ENCODE measurements around the gene BANK1.

BANK1 gene

DNA sequence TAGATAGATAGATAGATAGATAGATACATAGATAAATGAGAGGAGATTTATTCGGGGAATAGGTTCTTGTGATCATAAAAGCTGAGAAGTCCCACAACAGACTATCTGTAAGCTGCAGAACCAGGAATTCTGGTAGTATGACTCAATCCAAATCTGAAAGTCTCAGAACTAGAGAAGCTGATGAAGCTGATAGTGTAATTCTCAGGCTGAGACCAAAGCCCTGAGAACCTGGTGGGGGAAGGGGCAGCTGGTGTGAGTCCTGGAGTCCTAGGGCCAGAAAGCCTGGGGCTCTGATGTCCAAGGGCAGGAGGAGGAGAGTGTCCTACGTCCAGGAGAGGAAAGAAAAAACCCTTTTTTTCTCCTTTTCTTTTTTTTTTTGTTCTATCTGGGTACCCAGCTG lies 8.0 kb upstream of the BANK1 start:
- TF ChIP-seq EP300 (IDR thresholded peaks at IDR 0.05; ENCODE audit: borderline replicate concordance) (no peak), TEAD4 (IDR thresholded peaks at IDR 0.05) (no peak), TCF12 (IDR thresholded peaks at IDR 0.05; ENCODE audit: low read depth) (no peak), NFIC (IDR thresholded peaks at IDR 0.05) (no peak), TAF1 (IDR thresholded peaks at IDR 0.05; ENCODE audit: low read depth) (no peak), CREB1 (IDR thresholded peaks at IDR 0.05; ENCODE audit: low read depth) (no peak), EGR1 (IDR thresholded peaks at IDR 0.05) (no peak)
- TF ChIP-seq, protein P1, sequence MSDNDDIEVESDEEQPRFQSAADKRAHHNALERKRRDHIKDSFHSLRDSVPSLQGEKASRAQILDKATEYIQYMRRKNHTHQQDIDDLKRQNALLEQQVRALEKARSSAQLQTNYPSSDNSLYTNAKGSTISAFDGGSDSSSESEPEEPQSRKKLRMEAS (IDR thresholded peaks at IDR 0.05): no peak

DNA sequence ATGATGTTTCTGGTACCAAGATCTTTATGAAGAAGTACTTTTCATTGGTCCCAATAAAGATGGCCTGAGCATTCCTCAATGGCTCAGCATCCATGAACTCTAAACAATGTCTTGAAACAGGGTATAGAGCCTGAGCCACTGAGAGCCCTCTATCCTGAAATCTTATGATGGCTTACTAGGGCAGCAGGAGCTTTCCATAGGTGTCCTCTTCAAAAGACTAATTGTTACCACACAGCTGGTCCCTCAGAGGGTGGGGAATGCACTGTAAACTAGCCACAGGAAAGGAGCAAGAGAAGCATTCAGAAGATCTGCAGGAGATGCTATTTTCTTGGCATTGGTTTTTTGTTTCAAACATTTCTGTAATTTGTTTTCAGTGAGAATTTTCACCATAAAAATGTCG lies 5.6 kb upstream of the BANK1 start:
- TF ChIP-seq TEAD4 (IDR thresholded peaks at IDR 0.05) (no peak), FOXM1 (IDR thresholded peaks at IDR 0.05; ENCODE audit: borderline replicate concordance, low read depth) (no peak), YY1 (IDR thresholded peaks at IDR 0.05; ENCODE audit: low read depth) (no peak), RAD21 (IDR thresholded peaks at IDR 0.05; ENCODE audit: low read depth) (no peak), ZBTB7A (IDR thresholded peaks at IDR 0.05; ENCODE audit: low read depth) (no peak), EP300 (IDR thresholded peaks at IDR 0.05; ENCODE audit: borderline replicate concordance) (no peak), EGR1 (IDR thresholded peaks at IDR 0.05) (no peak), TCF12 (IDR thresholded peaks at IDR 0.05; ENCODE audit: low read depth) (no peak), CEBPB (IDR thresholded peaks at IDR 0.05) (no peak), NFIC (IDR thresholded peaks at IDR 0.05) (no peak), CREB1 (IDR thresholded peaks at IDR 0.05; ENCODE audit: low read depth) (no peak), TAF1 (IDR thresholded peaks at IDR 0.05; ENCODE audit: low read depth) (no peak)
- TF ChIP-seq, protein P1 (IDR thresholded peaks at IDR 0.05): no peak
- TF ChIP-seq, protein P2, sequence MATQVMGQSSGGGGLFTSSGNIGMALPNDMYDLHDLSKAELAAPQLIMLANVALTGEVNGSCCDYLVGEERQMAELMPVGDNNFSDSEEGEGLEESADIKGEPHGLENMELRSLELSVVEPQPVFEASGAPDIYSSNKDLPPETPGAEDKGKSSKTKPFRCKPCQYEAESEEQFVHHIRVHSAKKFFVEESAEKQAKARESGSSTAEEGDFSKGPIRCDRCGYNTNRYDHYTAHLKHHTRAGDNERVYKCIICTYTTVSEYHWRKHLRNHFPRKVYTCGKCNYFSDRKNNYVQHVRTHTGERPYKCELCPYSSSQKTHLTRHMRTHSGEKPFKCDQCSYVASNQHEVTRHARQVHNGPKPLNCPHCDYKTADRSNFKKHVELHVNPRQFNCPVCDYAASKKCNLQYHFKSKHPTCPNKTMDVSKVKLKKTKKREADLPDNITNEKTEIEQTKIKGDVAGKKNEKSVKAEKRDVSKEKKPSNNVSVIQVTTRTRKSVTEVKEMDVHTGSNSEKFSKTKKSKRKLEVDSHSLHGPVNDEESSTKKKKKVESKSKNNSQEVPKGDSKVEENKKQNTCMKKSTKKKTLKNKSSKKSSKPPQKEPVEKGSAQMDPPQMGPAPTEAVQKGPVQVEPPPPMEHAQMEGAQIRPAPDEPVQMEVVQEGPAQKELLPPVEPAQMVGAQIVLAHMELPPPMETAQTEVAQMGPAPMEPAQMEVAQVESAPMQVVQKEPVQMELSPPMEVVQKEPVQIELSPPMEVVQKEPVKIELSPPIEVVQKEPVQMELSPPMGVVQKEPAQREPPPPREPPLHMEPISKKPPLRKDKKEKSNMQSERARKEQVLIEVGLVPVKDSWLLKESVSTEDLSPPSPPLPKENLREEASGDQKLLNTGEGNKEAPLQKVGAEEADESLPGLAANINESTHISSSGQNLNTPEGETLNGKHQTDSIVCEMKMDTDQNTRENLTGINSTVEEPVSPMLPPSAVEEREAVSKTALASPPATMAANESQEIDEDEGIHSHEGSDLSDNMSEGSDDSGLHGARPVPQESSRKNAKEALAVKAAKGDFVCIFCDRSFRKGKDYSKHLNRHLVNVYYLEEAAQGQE (IDR thresholded peaks at IDR 0.05; ENCODE audit: low read depth): no peak
- TF ChIP-seq, protein P3, sequence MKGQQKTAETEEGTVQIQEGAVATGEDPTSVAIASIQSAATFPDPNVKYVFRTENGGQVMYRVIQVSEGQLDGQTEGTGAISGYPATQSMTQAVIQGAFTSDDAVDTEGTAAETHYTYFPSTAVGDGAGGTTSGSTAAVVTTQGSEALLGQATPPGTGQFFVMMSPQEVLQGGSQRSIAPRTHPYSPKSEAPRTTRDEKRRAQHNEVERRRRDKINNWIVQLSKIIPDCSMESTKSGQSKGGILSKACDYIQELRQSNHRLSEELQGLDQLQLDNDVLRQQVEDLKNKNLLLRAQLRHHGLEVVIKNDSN (IDR thresholded peaks at IDR 0.05): no peak

DNA sequence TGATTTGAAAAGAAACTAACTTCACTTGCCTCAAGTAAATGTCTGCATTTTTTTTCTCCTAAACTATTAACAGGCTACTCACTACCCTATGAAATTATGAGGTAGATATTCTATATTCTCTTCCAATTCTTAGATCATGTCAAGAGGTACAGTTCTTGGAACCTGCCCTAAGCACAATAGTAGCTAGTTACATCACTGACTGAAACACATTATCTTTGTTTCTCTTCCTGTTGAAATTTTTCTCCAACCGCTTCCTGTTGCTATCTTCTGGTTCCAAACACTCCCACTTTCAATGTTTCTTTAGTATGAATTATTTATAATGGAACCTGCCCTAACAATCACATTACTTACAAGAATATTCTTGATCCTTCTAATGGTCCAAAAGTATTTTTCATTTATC lies 5.0 kb upstream of the BANK1 start:
- TF ChIP-seq NFIC (IDR thresholded peaks at IDR 0.05): no peak
- TF ChIP-seq EP300 (IDR thresholded peaks at IDR 0.05; ENCODE audit: borderline replicate concordance): no peak
- no peak for TF ChIP-seq YY1 (IDR thresholded peaks at IDR 0.05; ENCODE audit: low read depth)
- TF ChIP-seq TEAD4 (IDR thresholded peaks at IDR 0.05): no peak

DNA sequence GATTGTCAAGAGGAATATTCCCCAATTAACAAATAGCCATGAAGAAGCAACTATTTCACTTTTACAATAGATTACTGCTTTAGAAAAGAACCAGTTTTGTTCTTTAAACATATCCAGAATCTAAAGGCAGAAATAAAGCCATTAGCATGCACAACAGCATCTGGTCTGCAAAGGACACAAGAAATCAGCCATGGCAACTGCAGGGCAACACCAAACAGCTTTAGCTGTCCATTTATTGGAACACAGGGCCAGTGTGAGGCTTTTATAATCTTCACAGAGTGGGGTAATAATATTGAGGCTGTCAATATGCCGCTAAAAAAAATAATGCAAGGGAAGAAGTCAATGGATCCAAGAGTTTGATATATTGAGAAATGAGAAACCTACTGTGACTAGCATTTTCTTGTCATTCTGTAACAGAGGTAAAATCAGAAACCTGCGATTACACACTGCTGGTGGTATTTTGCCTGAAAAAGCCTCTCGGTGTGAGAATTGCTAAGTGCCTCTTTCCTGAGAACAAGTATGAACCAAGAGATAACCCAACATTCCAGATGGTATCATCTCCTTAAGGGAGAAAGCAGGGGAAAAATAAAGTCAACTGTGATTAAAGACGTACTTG lies 2.7 kb upstream of the BANK1 start:
- TF ChIP-seq, protein P2 (IDR thresholded peaks at IDR 0.05; ENCODE audit: low read depth): no peak
- TF ChIP-seq NFIC (IDR thresholded peaks at IDR 0.05) (no peak), ZBTB7A (IDR thresholded peaks at IDR 0.05; ENCODE audit: low read depth) (no peak), CEBPB (IDR thresholded peaks at IDR 0.05) (no peak), FOXM1 (IDR thresholded peaks at IDR 0.05; ENCODE audit: borderline replicate concordance, low read depth) (no peak), EGR1 (IDR thresholded peaks at IDR 0.05) (no peak), TEAD4 (IDR thresholded peaks at IDR 0.05) (no peak), TCF12 (IDR thresholded peaks at IDR 0.05; ENCODE audit: low read depth) (no peak), EP300 (IDR thresholded peaks at IDR 0.05; ENCODE audit: borderline replicate concordance) (no peak), RAD21 (IDR thresholded peaks at IDR 0.05; ENCODE audit: low read depth) (no peak), CREB1 (IDR thresholded peaks at IDR 0.05; ENCODE audit: low read depth) (no peak), TAF1 (IDR thresholded peaks at IDR 0.05; ENCODE audit: low read depth) (no peak), YY1 (IDR thresholded peaks at IDR 0.05; ENCODE audit: low read depth) (no peak)
- TF ChIP-seq, protein P1 (IDR thresholded peaks at IDR 0.05): no peak
- TF ChIP-seq, protein P3 (IDR thresholded peaks at IDR 0.05): no peak

DNA sequence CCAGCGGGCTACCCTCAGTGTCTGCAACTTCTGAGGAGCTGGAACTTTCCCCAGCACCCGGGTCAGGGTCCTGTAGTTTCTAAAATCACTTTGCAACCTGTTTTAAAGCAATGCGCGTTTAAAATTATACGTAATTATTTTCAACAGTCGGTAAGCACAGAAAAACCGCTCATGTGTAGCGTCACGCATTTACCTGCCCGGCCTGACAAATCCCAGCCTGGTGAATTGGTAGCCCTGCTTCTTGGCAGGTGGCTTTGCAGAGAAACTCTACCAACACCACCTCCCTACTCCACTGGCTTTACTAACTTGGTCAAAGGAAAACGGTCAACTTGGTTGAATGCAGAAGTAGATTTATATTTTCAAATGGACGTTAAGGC lies 640 bp downstream of the BANK1 start:
- TF ChIP-seq TAF1 (IDR thresholded peaks at IDR 0.05; ENCODE audit: low read depth) (no peak), RAD21 (IDR thresholded peaks at IDR 0.05; ENCODE audit: low read depth) (no peak), CREB1 (IDR thresholded peaks at IDR 0.05; ENCODE audit: low read depth) (no peak), ZBTB7A (IDR thresholded peaks at IDR 0.05; ENCODE audit: low read depth) (no peak), NFIC (IDR thresholded peaks at IDR 0.05) (0 out of 2 replicates have a peak, but pooled peaks have one; percentile 3), TCF12 (IDR thresholded peaks at IDR 0.05; ENCODE audit: low read depth) (no peak)
- TF ChIP-seq, protein P1 (IDR thresholded peaks at IDR 0.05): no peak

All from Ishikawa (cell line).